Esophagus squamous epithelium (tissue), 4 donors: ENCODE results near the gene BCL11B.

Experiments used
- POLR2A ChIP-seq, 4 donors: fragments of 450-650 bp; IDR thresholded peaks; one replicate each; pipeline ENCODE4 v1.6.1; 2017; ENCODE audit warnings: antibody characterized with exemption in 4 of 4, mild to moderate bottlenecking in 4 of 4, moderate library complexity in 3 of 4
- TF ChIP-seq, protein P1 (sequence below), 6 experiments: fragments of 450-650 bp in 4 of 6; fragments of 200-600 bp in 2 of 6; sonication (generic) in 2 of 6; IDR thresholded peaks; one replicate each; pipeline ENCODE4 v1.5.1; 2016 to 2019; ENCODE audit warnings: antibody characterized with exemption in 6 of 6, mild to moderate bottlenecking in 4 of 6, moderate library complexity in 4 of 6

DNA sequence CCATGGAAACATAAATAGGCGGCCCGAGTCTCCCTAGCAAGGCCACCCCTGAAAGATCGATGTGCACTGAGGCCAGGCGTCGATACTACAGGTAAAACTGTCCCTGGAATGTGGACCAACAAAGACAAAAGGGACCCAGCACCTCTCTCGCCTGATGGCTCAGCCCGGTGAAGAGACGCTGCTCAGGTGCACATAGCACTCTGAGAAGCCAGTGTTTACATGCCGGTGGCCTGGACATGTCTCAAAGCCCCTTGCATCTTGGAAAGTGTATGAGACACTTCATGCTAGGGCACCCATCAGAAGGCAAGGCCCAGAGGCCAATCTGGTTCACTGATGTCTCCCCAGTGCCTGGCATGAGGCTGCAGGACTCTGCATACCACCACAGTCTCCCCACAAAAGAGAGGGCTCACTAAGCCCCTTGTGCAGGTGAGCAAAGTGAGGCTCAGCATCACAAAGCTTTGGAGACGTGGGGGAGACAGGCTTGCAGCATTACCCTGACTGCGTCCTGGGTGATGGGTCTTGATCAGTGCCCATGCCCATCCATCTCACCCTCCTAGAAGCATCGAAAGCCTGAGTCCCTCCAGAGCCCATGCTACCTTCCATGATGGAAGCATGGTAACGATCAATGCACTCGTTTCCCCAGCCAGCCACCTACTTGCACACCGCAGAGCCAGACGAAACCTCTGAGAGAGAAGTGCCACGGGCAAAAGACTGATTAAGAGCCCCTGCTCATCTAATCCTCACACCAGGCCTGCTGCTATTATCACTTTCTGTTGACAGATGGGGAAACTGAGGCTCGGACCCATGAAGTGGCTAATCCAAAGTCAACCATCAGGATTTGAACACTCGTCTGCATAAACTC is 16.1 kb downstream of the BCL11B start:
- TF ChIP-seq POLR2A (IDR thresholded peaks at IDR 0.05) = no peak
- TF ChIP-seq, protein P1, sequence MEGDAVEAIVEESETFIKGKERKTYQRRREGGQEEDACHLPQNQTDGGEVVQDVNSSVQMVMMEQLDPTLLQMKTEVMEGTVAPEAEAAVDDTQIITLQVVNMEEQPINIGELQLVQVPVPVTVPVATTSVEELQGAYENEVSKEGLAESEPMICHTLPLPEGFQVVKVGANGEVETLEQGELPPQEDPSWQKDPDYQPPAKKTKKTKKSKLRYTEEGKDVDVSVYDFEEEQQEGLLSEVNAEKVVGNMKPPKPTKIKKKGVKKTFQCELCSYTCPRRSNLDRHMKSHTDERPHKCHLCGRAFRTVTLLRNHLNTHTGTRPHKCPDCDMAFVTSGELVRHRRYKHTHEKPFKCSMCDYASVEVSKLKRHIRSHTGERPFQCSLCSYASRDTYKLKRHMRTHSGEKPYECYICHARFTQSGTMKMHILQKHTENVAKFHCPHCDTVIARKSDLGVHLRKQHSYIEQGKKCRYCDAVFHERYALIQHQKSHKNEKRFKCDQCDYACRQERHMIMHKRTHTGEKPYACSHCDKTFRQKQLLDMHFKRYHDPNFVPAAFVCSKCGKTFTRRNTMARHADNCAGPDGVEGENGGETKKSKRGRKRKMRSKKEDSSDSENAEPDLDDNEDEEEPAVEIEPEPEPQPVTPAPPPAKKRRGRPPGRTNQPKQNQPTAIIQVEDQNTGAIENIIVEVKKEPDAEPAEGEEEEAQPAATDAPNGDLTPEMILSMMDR (IDR thresholded peaks at IDR 0.05) = no peak
